Adipose tissue (tissue), 3 donors: ENCODE data around the gene USP49. TPM values are rescaled to one million over a fixed set of nuclear protein-coding genes. Genes with fewer than 3 reads are reported as not detected.

Source experiments
- H3K27ac ChIP-seq: one replicate; pipeline ENCODE4 v1.5.1; 2013; ENCODE audit warnings: low read depth, low read length
- WGBS, 3 donors: extraction: QIAGEN DNeasy Blood & Tissue Kit; methylation state at CpG; one replicate each; pipeline ENCODE4 v1.1.7; 2013; 5-methylcytosine and 5-hydroxymethylcytosine counted together
- polyA plus RNA-seq, 3 donors: library from polyadenylated mRNA; stranded (reverse); fragments of 200-250 nt; gene quantifications; one replicate each; pipeline ENCODE4 v1.2.3, GENCODE V29; 2013
- donor health status: healthy with polysubstance abuse.
- donor health status: Bipolar disorder and iron deficiency.
- donor health status: healthy.

The USP49 gene
- polyA plus RNA-seq, 3 donors: 0.79 to 1.9 (median 1.3) TPM

- WGBS, 3 donors: 69 to 70% (median 69%) methylated on average over 4 of the region's 4 CpGs
- no peak overlapping the region for H3K27ac ChIP-seq
Measured at GRCh38 chr6:41887331-41887751, 7.8 kb downstream of the USP49 start.

GRCh38 chr6:41885930-41886329, 9.2 kb downstream of the USP49 start:
- WGBS, 3 donors: 81 to 96% (median 88%) methylated on average over 1 of the region's 1 CpG
- no peak overlapping the region for H3K27ac ChIP-seq

- 79 to 86% (median 85%) methylated on average over 5 of the region's 5 CpGs for WGBS, 3 donors
- H3K27ac ChIP-seq: no peak overlapping the region
Measured at GRCh38 chr6:41884957-41885356, 10.2 kb downstream of the USP49 start.

GRCh38 chr6:41881506-41881905, 13.7 kb downstream of the USP49 start:
- H3K27ac ChIP-seq: no peak overlapping the region
- 91 to 95% (median 94%) methylated on average over 1 of the region's 1 CpG for WGBS, 3 donors

GRCh38 chr6:41878961-41879405, 16.2 kb downstream of the USP49 start:
- no peak overlapping the region for H3K27ac ChIP-seq
- WGBS, 3 donors: 78 to 84% (median 82%) methylated on average over 5 of the region's 5 CpGs

GRCh38 chr6:41878246-41878645, 16.9 kb downstream of the USP49 start:
- 78 to 96% (median 88%) methylated on average over 2 of the region's 2 CpGs for WGBS, 3 donors
- no peak overlapping the region for H3K27ac ChIP-seq

- no peak overlapping the region for H3K27ac ChIP-seq
- 79 to 90% (median 88%) methylated on average over 2 of the region's 2 CpGs for WGBS, 3 donors
Measured at GRCh38 chr6:41877051-41877680, 18.0 kb downstream of the USP49 start.

GRCh38 chr6:41874741-41875140, 20.4 kb downstream of the USP49 start:
- 76 to 95% (median 91%) methylated on average over 1 of the region's 1 CpG for WGBS, 3 donors
- no peak overlapping the region for H3K27ac ChIP-seq

GRCh38 chr6:41872147-41872546, 23.0 kb downstream of the USP49 start:
- WGBS, 3 donors: 73 to 95% (median 77%) methylated on average over 13 of the region's 13 CpGs
- no peak overlapping the region for H3K27ac ChIP-seq

- 90 to 94% (median 93%) methylated on average over 2 of the region's 2 CpGs for WGBS, 3 donors
- H3K27ac ChIP-seq: no peak overlapping the region
Measured at GRCh38 chr6:41871691-41872090, 23.5 kb downstream of the USP49 start.

- H3K27ac ChIP-seq: no peak overlapping the region
- 89 to 95% (median 92%) methylated on average over 6 of the region's 6 CpGs for WGBS, 3 donors
Measured at GRCh38 chr6:41859356-41859755, 35.8 kb downstream of the USP49 start.

GRCh38 chr6:41858703-41859102, 36.5 kb downstream of the USP49 start:
- WGBS, 3 donors: 86 to 96% (median 92%) methylated on average over 2 of the region's 2 CpGs
- no peak overlapping the region for H3K27ac ChIP-seq

GRCh38 chr6:41850861-41851260, 44.3 kb downstream of the USP49 start:
- 94 to 97% (median 95%) methylated on average over 3 of the region's 3 CpGs for WGBS, 3 donors
- H3K27ac ChIP-seq: no peak overlapping the region

- H3K27ac ChIP-seq: no peak overlapping the region
- 0 to 6% (median 0%) methylated on average over 1 of the region's 1 CpG for WGBS, 3 donors
Measured at GRCh38 chr6:41846666-41847237, 48.4 kb downstream of the USP49 start.

GRCh38 chr6:41843178-41843577, 52.0 kb downstream of the USP49 start:
- WGBS, 3 donors: 92 to 93% (median 92%) methylated on average over 9 of the region's 9 CpGs
- H3K27ac ChIP-seq: no peak overlapping the region

GRCh38 chr6:41840326-41840725, 54.8 kb downstream of the USP49 start:
- no peak overlapping the region for H3K27ac ChIP-seq
- 85 to 95% (median 92%) methylated on average over 4 of the region's 4 CpGs for WGBS, 3 donors

GRCh38 chr6:41836660-41837052, 58.5 kb downstream of the USP49 start:
- no peak overlapping the region for H3K27ac ChIP-seq
- 83 to 94% (median 94%) methylated on average over 2 of the region's 2 CpGs for WGBS, 3 donors

GRCh38 chr6:41836022-41836659, 59.0 kb downstream of the USP49 start:
- WGBS, 3 donors: 93 to 95% (median 94%) methylated on average over 5 of the region's 5 CpGs

GRCh38 chr6:41832263-41832662, 62.9 kb downstream of the USP49 start:
- WGBS, 3 donors: 80 to 94% (median 90%) methylated on average over 3 of the region's 3 CpGs

More at GRCh38 chr6:41836022-41836659, 59.0 kb downstream of the USP49 start:
- no peak overlapping the region for H3K27ac ChIP-seq

More at GRCh38 chr6:41832263-41832662, 62.9 kb downstream of the USP49 start:
- no peak overlapping the region for H3K27ac ChIP-seq
